Prostate gland (tissue), 2 donors: ENCODE data around the gene PLA2G2E.

ENCODE experiments used
- POLR2A ChIP-seq: fragments of 450-650 bp; IDR thresholded peaks from one replicate; pipeline ENCODE4 v1.6.1; 2016; ENCODE audit warnings: antibody characterized with exemption, mild to moderate bottlenecking
- TF ChIP-seq, protein P1 (sequence below), 4 experiments: fragments of 200-600 bp in 2 of 4; fragments of 450-650 bp in 2 of 4; sonication (generic) in 2 of 4; IDR thresholded peaks; 1 replicate in 3 of 4; 2 replicates in 1 of 4; pipeline ENCODE4 v1.5.1; 2016 to 2019; ENCODE audit warnings: antibody characterized with exemption in 4 of 4, mild to moderate bottlenecking in 2 of 4, moderate library complexity in 2 of 4

DNA sequence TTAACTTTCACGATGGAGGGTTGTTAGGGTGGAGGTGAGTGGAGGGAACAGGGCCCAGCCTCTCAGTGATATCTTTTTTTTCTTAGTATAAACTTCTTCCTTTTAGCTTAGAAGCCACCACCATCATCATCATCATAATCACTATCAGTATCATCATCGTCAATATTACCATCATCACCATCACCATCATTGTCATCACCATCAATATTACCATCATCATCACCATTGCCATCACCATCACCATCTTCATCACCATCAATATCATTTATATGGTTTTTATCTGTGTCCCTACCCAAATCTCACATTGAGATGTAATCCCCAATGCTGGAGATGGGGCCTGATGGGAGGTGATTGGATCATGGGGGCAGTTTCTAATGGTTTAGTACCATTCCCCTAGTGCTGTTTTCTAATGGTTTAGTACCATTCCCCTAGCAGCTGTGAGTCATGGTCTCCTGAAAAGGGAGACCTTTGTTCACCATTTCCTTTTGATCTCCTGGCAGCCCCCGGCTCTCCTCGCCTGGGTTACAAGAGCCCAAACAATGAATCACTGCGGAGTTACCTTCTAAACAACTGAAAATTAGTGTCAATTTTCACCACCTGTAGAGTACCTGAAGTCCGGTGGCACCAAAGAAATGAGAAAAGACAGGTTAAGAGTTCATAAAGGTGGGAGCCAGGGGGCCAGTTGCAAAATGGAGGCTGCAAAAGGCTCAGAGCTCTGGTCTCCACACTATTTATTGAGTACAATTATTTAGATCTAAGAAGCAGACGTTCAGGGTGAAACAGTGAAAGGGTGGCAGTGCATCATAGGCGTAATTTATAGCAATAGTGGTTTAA, 3.1 kb upstream of the PLA2G2E start:
- TF ChIP-seq, protein P1, sequence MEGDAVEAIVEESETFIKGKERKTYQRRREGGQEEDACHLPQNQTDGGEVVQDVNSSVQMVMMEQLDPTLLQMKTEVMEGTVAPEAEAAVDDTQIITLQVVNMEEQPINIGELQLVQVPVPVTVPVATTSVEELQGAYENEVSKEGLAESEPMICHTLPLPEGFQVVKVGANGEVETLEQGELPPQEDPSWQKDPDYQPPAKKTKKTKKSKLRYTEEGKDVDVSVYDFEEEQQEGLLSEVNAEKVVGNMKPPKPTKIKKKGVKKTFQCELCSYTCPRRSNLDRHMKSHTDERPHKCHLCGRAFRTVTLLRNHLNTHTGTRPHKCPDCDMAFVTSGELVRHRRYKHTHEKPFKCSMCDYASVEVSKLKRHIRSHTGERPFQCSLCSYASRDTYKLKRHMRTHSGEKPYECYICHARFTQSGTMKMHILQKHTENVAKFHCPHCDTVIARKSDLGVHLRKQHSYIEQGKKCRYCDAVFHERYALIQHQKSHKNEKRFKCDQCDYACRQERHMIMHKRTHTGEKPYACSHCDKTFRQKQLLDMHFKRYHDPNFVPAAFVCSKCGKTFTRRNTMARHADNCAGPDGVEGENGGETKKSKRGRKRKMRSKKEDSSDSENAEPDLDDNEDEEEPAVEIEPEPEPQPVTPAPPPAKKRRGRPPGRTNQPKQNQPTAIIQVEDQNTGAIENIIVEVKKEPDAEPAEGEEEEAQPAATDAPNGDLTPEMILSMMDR (IDR thresholded peaks at IDR 0.05): no peak
- TF ChIP-seq POLR2A: no peak
